AG04449 (cell line): Measurements from ENCODE around the gene TNIP1.

Experiments
- CTCF ChIA-PET: fragments of 350-600 bp; formaldehyde crosslinking; extraction: SDS; loops from one replicate; lab custom pipeline; 2021; ENCODE audit warnings: antibody characterized with exemption; lab: Yijun Ruan, JAX
- POLR2A ChIA-PET: fragments of 400-600, 350-600 bp; formaldehyde crosslinking; extraction: SDS; loops from one replicate; lab custom pipeline; 2020; ENCODE audit warnings: antibody characterized with exemption, inconsistent platforms; lab: Yijun Ruan, JAX
- DNase-seq: peaks from one replicate; pipeline ENCODE4 v3.0.0-alpha.2; 2010; ENCODE audit warnings: low read depth, low spot score
- H3K4me3 ChIP-seq: 2 replicates; pipeline ENCODE4 v1.5.1; 2011; ENCODE audit warnings: low read depth, mild to moderate bottlenecking, control low read depth, low read length
- TF ChIP-seq, protein P1 (sequence below): IDR thresholded peaks from one replicate; pipeline ENCODE4 v1.5.1; 2011; ENCODE audit warnings: mild to moderate bottlenecking, moderate library complexity, low read length, control low read depth, inconsistent platforms; ENCODE audit not compliant: insufficient read depth; ENCODE audit errors: missing control alignments

The TNIP1 gene, protein sequence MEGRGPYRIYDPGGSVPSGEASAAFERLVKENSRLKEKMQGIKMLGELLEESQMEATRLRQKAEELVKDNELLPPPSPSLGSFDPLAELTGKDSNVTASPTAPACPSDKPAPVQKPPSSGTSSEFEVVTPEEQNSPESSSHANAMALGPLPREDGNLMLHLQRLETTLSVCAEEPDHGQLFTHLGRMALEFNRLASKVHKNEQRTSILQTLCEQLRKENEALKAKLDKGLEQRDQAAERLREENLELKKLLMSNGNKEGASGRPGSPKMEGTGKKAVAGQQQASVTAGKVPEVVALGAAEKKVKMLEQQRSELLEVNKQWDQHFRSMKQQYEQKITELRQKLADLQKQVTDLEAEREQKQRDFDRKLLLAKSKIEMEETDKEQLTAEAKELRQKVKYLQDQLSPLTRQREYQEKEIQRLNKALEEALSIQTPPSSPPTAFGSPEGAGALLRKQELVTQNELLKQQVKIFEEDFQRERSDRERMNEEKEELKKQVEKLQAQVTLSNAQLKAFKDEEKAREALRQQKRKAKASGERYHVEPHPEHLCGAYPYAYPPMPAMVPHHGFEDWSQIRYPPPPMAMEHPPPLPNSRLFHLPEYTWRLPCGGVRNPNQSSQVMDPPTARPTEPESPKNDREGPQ

DNA sequence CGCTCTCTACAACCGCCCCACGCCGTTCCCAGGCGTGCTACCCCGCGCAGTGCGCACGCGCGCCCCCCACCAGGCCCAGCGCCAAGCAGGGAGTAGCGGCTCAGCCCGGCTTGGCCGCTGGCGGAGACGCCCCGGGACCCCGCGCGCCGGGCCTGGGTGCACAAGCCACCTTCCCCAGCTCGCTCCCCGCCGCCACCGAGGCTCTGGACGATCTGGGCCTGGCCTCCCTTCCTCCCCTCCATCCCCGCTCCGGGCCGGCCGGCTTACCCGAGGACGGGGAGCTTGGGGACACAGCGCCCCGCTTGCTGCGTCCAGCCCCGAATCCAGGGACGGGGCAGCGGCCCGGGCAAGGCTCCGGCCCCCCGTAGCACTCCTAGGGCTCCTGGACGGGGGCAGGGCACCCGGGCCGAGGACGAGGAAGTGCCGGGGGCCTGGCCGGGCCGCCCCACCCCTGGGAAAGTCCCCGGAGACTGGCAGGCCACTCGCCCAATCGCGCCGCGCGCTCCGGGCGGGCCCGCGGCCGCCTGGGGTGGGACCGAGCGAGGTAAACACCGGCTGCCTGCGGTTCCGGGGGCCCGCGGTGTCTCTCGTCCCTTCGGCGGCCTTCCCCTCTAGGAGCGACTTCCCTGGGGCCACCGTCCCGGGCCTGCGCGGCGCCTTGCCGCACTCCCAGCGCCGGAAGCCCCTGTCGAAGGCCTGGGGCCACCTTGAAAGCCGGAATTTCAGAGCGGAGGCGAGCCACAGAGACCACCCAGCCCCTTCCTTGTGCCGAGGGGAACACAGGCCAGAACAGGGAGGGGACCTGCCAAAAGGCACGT, at the start of gene TNIP1:
Gene TNIP1 (minus strand): TSS at position 422 of the 818 bp plus-strand sequence. CDS start 15,939 bp downstream, outside the sequence.
- peak within 1 kb of the TSS; percentile 80 for H3K4me3 ChIP-seq
- CTCF ChIA-PET = interaction anchor here (0.8 to 6.1 kb wide), 9 partner anchors 9 to 34 kb away, joined by 3 to 36 read pairs (median 4); no protein-coding TSS in a partner anchor
- DNase-seq = no peak
- POLR2A ChIA-PET = interaction anchor here (1.5 to 2.1 kb wide), 2 partner anchors 9 to 12 kb away, joined by 7 to 11 read pairs; no protein-coding TSS in a partner anchor
- TF ChIP-seq, protein P1, sequence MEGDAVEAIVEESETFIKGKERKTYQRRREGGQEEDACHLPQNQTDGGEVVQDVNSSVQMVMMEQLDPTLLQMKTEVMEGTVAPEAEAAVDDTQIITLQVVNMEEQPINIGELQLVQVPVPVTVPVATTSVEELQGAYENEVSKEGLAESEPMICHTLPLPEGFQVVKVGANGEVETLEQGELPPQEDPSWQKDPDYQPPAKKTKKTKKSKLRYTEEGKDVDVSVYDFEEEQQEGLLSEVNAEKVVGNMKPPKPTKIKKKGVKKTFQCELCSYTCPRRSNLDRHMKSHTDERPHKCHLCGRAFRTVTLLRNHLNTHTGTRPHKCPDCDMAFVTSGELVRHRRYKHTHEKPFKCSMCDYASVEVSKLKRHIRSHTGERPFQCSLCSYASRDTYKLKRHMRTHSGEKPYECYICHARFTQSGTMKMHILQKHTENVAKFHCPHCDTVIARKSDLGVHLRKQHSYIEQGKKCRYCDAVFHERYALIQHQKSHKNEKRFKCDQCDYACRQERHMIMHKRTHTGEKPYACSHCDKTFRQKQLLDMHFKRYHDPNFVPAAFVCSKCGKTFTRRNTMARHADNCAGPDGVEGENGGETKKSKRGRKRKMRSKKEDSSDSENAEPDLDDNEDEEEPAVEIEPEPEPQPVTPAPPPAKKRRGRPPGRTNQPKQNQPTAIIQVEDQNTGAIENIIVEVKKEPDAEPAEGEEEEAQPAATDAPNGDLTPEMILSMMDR = no peak

DNA sequence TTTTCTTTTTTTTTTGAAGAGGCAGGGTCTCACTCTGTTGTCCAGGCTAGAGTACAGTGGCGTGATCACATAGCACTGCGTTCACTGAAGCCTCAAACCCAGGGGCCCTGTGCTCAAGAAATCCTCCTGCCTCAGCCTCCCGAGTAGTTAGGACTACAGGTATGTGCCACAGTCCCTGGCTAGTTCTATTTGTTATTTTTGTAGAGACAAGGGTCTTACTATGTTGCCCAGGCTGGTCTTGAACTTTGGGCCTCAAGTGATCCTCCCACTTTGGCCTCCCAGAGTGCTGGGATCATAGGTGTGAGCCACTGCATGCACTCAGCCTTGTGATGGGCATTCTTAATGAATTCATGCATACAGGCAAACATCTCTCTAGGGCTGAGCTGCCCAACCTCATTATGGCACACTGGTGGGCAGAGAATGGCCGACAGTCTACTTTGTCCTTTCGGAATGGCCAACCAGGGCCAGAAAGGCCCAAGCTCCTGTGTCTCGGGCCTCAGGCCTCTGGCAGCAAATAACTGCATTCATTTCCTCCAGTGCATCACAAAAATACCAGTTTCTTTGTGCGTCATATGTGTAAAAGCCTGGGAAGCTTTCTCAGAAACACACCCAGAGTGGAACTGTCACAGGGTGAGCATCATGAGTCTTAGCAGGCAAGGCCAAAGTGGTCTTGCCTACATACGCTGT, 49.5 kb upstream of the TNIP1 start:
- no peak overlapping the region for H3K4me3 ChIP-seq
- no peak for DNase-seq
- TF ChIP-seq, protein P1 = no peak
- ChIA-PET CTCF (interaction anchor here (1.4 to 16.9 kb wide), 7 partner anchors 4 to 128 kb away, joined by 4 to 256 read pairs (median 28); no protein-coding TSS in a partner anchor), POLR2A (no interaction called here)

DNA sequence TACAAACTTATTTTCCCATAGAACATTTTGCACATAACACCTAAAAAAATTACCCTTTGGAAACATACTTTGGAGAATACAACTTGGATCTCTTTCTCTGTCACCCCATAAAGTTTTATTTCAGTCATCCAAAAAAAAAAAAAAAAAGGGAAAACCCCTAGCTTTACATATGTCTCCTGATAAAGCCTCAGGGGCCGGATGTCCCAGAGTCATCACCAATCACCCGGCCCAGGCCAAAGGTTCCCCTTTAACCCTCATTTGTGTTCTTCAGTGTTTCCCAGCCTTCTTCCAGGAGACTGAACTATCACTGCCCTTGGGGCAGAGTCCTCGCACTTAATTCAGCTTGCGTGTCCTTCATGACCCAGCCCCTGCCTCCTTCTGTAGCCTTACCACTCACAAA, 48.0 kb upstream of the TNIP1 start:
- TF ChIP-seq, protein P1 = no peak
- POLR2A ChIA-PET = interaction anchor here (0.7 kb wide), 1 partner anchor 21 kb away, joined by 3 read pairs; no protein-coding TSS in a partner anchor
- H3K4me3 ChIP-seq = no peak overlapping the region
- CTCF ChIA-PET = interaction anchor here (0.6 to 13.1 kb wide), 11 partner anchors 10 to 523 kb away, joined by 3 to 256 read pairs (median 5); partner anchors contain the start of gene ANXA6
- no peak for DNase-seq

DNA sequence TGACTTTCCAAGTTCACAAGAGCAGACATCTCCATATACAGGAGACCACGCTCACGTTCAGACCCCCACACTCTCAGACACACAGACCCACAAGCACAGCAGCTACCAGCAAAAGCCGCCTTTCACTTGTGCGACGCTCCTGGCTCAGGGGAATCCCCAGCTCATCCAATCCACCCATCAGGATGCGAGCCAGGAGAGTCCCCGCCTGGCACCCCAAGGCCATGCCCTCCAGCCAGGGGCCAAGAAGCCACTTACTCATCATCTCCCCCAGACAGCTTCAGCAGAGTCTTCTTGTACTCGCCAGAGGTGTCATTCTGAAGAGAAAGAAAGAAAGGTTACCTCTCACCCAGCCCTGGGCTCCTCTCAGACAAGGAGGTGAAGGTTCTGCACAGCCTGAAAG, 47.1 kb upstream of the TNIP1 start:
- DNase-seq = no peak
- no peak overlapping the region for H3K4me3 ChIP-seq
- POLR2A ChIA-PET = interaction anchor here (0.9 kb wide), 1 partner anchor 30 kb away, joined by 4 read pairs; the partner anchor contains the start of gene ANXA6
- TF ChIP-seq, protein P1 = no peak
- CTCF ChIA-PET = interaction anchor here (3.1 to 13.1 kb wide), 5 partner anchors 10 to 111 kb away, joined by 13 to 256 read pairs (median 46); no protein-coding TSS in a partner anchor

DNA sequence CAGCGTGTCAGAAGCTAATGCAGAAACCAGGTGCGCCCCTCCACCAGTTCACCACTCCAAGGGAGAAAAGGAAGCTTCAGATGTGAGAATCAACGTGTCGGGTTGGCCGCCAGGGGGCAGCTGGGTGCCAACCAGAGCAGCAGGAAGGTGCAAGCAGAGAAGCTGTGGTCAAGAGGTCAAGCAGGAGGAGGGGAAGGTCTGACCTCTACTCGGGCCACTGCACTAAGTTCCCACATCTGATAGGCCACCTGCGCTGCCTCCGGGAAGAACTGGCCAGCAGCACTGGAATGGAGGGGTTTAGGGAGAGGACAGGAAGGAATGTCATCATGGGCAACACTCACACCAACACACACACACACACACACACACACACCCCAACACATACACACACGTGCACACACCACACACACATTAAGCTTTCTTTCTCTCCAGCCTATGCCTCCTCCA, 45.4 kb upstream of the TNIP1 start:
- no peak overlapping the region for H3K4me3 ChIP-seq
- POLR2A ChIA-PET = interaction anchor here (0.7 to 1.2 kb wide), 5 partner anchors 10 to 748 kb away, joined by 3 to 4 read pairs (median 3); no protein-coding TSS in a partner anchor

More for the DNA sequence above, 45.4 kb upstream of the TNIP1 start:
- no peak for DNase-seq
- CTCF ChIA-PET = interaction anchor here (0.7 to 24.0 kb wide), 29 partner anchors 12 to 645 kb away, joined by 3 to 1128 read pairs (median 7); partner anchors contain the start of genes ANXA6, G3BP1 and GPX3
- TF ChIP-seq, protein P1 = peak; percentile 85
